ENCODE results near the gene RAMP1.

The RAMP1 gene

GRCh38 chr2:237917696-237918374 lies 58.4 kb downstream of the RAMP1 start:
- DNase-seq (ENCODE audit: low read depth in 3 of 3), result no peak

- DNase-seq (ENCODE audit: low read depth in 3 of 3), result no peak
Measured at GRCh38 chr2:237919593-237919992, 60.2 kb downstream of the RAMP1 start.

- DNase-seq (ENCODE audit: low read depth in 3 of 3), result no peak
Measured at GRCh38 chr2:237920673-237921072, 61.2 kb downstream of the RAMP1 start.

GRCh38 chr2:237921967-237922492 lies 62.6 kb downstream of the RAMP1 start:
- DNase-seq (ENCODE audit: low read depth in 3 of 3), result no peak

GRCh38 chr2:237922641-237923361 lies 63.4 kb downstream of the RAMP1 start:
- peak in 1 of 3 experiments; percentile 12 for DNase-seq (ENCODE audit: low read depth in 3 of 3)

- DNase-seq (ENCODE audit: low read depth in 3 of 3), result peak; percentile 58 to 79 (median 75)
Measured at GRCh38 chr2:237923481-237924163, 64.2 kb downstream of the RAMP1 start.

GRCh38 chr2:237924164-237924534 lies 64.7 kb downstream of the RAMP1 start:
- no peak for DNase-seq (ENCODE audit: low read depth in 3 of 3)

GRCh38 chr2:237927135-237927534 lies 67.7 kb downstream of the RAMP1 start:
- DNase-seq (ENCODE audit: low read depth in 3 of 3), result no peak

GRCh38 chr2:237927986-237928385 lies 68.6 kb downstream of the RAMP1 start:
- no peak for DNase-seq (ENCODE audit: low read depth in 3 of 3)

- DNase-seq (ENCODE audit: low read depth in 3 of 3), result no peak
Measured at GRCh38 chr2:237929979-237930378, 70.6 kb downstream of the RAMP1 start.

- no peak for DNase-seq (ENCODE audit: low read depth in 3 of 3)
Measured at GRCh38 chr2:237931205-237931721, 71.8 kb downstream of the RAMP1 start.

- DNase-seq (ENCODE audit: low read depth in 3 of 3), result no peak
Measured at GRCh38 chr2:237932731-237933131, 73.3 kb downstream of the RAMP1 start.

GRCh38 chr2:237934186-237934585 lies 74.8 kb downstream of the RAMP1 start:
- no peak for DNase-seq (ENCODE audit: low read depth in 3 of 3)

GRCh38 chr2:237935740-237936452 lies 76.5 kb downstream of the RAMP1 start:
- no peak for DNase-seq (ENCODE audit: low read depth in 3 of 3)

GRCh38 chr2:237939251-237939650 lies 79.8 kb downstream of the RAMP1 start:
- no peak for DNase-seq (ENCODE audit: low read depth in 3 of 3)

- DNase-seq (ENCODE audit: low read depth in 3 of 3), result no peak
Measured at GRCh38 chr2:237940828-237941227, 81.4 kb downstream of the RAMP1 start.

- DNase-seq (ENCODE audit: low read depth in 3 of 3), result no peak
Measured at GRCh38 chr2:237941239-237941638, 81.8 kb downstream of the RAMP1 start.

GRCh38 chr2:237942513-237942899 lies 83.1 kb downstream of the RAMP1 start:
- no peak for DNase-seq (ENCODE audit: low read depth in 3 of 3)

- no peak for DNase-seq (ENCODE audit: low read depth in 3 of 3)
Measured at GRCh38 chr2:237943395-237944094, 84.1 kb downstream of the RAMP1 start.

- no peak for DNase-seq (ENCODE audit: low read depth in 3 of 3)
Measured at GRCh38 chr2:237944302-237944701, 84.9 kb downstream of the RAMP1 start.

- no peak for DNase-seq (ENCODE audit: low read depth in 3 of 3)
Measured at GRCh38 chr2:237946423-237946822, 87.0 kb downstream of the RAMP1 start.

Measured in stimulated activated CD4-positive, alpha-beta T cell treated with anti-CD3 and anti-CD28 coated beads, TNF-alpha, amount 100 ng/mL, for 24 hours (primary cell).